GM12878 (cell line): ENCODE data around the gene KTI12. TPM values are rescaled to one million over a fixed set of nuclear protein-coding genes. Genes with fewer than 3 reads are reported as not detected.

Experiments
- ATAC-seq: fragments of 200-7000 bp; cut with Tn5 transposase; 3 replicates; pipeline ENCODE4 v1.9.1; 2020; ENCODE audit warnings: mild to moderate bottlenecking, moderate library complexity
- BruUV-seq: library from RNA; stranded (reverse); fragments of 400-500 nt; replicated peaks from 2 replicates; lab custom pipeline; 2021; lab: Mats Ljungman, UMichigan
- CTCF ChIA-PET: fragments of 300-600 bp; sonication (Branson Sonifier 250); formaldehyde crosslinking; extraction: SDS; loops from one replicate; lab custom pipeline; 2021; ENCODE audit warnings: inconsistent platforms; lab: Yijun Ruan, JAX
- POLR2A ChIA-PET: fragments of 350-600 bp; formaldehyde crosslinking; extraction: SDS; loops from one replicate; lab custom pipeline; 2021; ENCODE audit warnings: inconsistent platforms; lab: Charles Lee
- RAD21 ChIA-PET: fragments of 300-600 bp; sonication (Branson Sonifier 250); formaldehyde crosslinking; loops from one replicate; lab custom pipeline; 2023; ENCODE audit warnings: antibody characterized with exemption; ENCODE audit not compliant: unreplicated experiment; lab: Charles Lee
- SMC1A ChIA-PET: fragments of 300-600 bp; sonication (Branson Sonifier 250); formaldehyde crosslinking; loops from one replicate; lab custom pipeline; 2023; ENCODE audit not compliant: unreplicated experiment, uncharacterized antibody; lab: Charles Lee
- DNase-seq: peaks from one replicate; pipeline ENCODE4 v3.0.0-alpha.2; 2011; ENCODE audit warnings: low read depth, low spot score
- FAIRE-seq: peaks from 3 replicates; lab custom pipeline; 2011; peaks lifted over from hg19 to GRCh38; lab: Jason Lieb, UNC
- H2AFZ ChIP-seq: 2 replicates; pipeline ENCODE4 v1.6.0; 2011; ENCODE audit warnings: low read depth, low read length, control low read depth; ENCODE audit not compliant: control insufficient read depth
- H3K27ac ChIP-seq: 2 replicates; pipeline ENCODE4 v1.5.1; 2011; ENCODE audit warnings: control low read depth; ENCODE audit not compliant: control insufficient read depth, insufficient read depth
- H3K27me3 ChIP-seq, 2 experiments: replicated peaks in 1 of 2; 2 replicates each; pipeline versions ENCODE4 v1.6.0 to v1.6.1; 2011; ENCODE audit warnings: low read length in 1 of 2; ENCODE audit not compliant: control insufficient read depth in 2 of 2, insufficient read depth in 2 of 2
- H3K36me3 ChIP-seq, 2 experiments: 2 replicates each; pipeline ENCODE4 v1.5.1; 2011; ENCODE audit warnings: low read length in 1 of 2; ENCODE audit not compliant: control insufficient read depth in 2 of 2, insufficient read depth in 2 of 2
- H3K4me1 ChIP-seq: 2 replicates; pipeline ENCODE4 v1.6.1; 2011; ENCODE audit warnings: mild to moderate bottlenecking, low read length, moderate library complexity, mixed read lengths; ENCODE audit not compliant: control insufficient read depth, insufficient read depth
- H3K4me2 ChIP-seq: 2 replicates; pipeline ENCODE4 v1.6.0; 2011; ENCODE audit warnings: control low read depth; ENCODE audit not compliant: control insufficient read depth, insufficient read depth
- H3K4me3 ChIP-seq: fragments of 200-600 bp; sonication (generic); 2 replicates; pipeline ENCODE4 v1.5.1; 2016
- H3K79me2 ChIP-seq: 2 replicates; pipeline ENCODE4 v1.6.0; 2011; ENCODE audit warnings: low read length; ENCODE audit not compliant: control insufficient read depth, insufficient read depth
- H3K9ac ChIP-seq: 2 replicates; pipeline ENCODE4 v1.8.0; 2011; ENCODE audit warnings: low read length, control low read depth, mixed read lengths; ENCODE audit not compliant: control insufficient read depth, insufficient read depth
- H3K9me3 ChIP-seq: replicated peaks from 3 replicates; pipeline ENCODE4 v1.5.1; 2011; ENCODE audit warnings: mild to moderate bottlenecking, low read length; ENCODE audit not compliant: control insufficient read depth, insufficient read depth
- H4K20me1 ChIP-seq: 2 replicates; pipeline ENCODE4 v1.6.0; 2011; ENCODE audit not compliant: control insufficient read depth, insufficient read depth
- CEBPB ChIP-seq, 2 experiments: fragments of 150-350 bp in 1 of 2; IDR thresholded peaks; 2 replicates each; pipeline ENCODE4 v1.6.1; 2012 to 2014; ENCODE audit warnings: low read depth in 2 of 2, low read length in 2 of 2, borderline replicate concordance in 1 of 2, inconsistent platforms in 1 of 2
- CEBPZ ChIP-seq: fragments of 150-350 bp; IDR thresholded peaks from 2 replicates; pipeline ENCODE4 v1.6.1; 2016; ENCODE audit warnings: low read depth, low read length
- CREB1 ChIP-seq: IDR thresholded peaks from 2 replicates; pipeline ENCODE4 v1.6.1; 2012; ENCODE audit warnings: low read depth, mild to moderate bottlenecking, inconsistent platforms
- MTA3 ChIP-seq: IDR thresholded peaks from 2 replicates; pipeline ENCODE4 v1.6.1; 2012; ENCODE audit warnings: low read length, inconsistent platforms, borderline replicate concordance
- NR2C1 ChIP-seq: fragments of 450-650 bp; IDR thresholded peaks from 2 replicates; pipeline ENCODE4 v1.6.1; 2017; ENCODE audit warnings: antibody characterized with exemption, mild to moderate bottlenecking, moderate library complexity
- PKNOX1 ChIP-seq: fragments of 450-650 bp; IDR thresholded peaks from 2 replicates; pipeline ENCODE4 v1.6.1; 2016; ENCODE audit warnings: mild to moderate bottlenecking
- TCF12 ChIP-seq: IDR thresholded peaks from 2 replicates; pipeline ENCODE4 v1.6.1; 2011; ENCODE audit warnings: low read depth, mild to moderate bottlenecking, low read length
- USF2 ChIP-seq: IDR thresholded peaks from 2 replicates; pipeline ENCODE4 v1.6.1; 2011; ENCODE audit warnings: low read depth, low read length, improper control_type of control experiment, borderline replicate concordance
- ZNF24 ChIP-seq: fragments of 450-650 bp; IDR thresholded peaks from 2 replicates; pipeline ENCODE4 v1.6.1; 2017; ENCODE audit warnings: antibody characterized with exemption, mild to moderate bottlenecking
- WGBS: methylation state at CpG from one replicate; pipeline ENCODE4 v1.1.6; 2016; ENCODE audit warnings: low lambda C conversion rate; ENCODE audit not compliant: insufficient replicate concordance, insufficient coverage; ENCODE audit errors: missing lambda C conversion rate; 5-methylcytosine and 5-hydroxymethylcytosine counted together
- in situ Hi-C: fragments of 300-500 bp; cut with MboI; formaldehyde crosslinking; loops from 9 replicates; pipeline ENCODE4 v1.14.3; 2018; ENCODE audit warnings: mixed read lengths
- intact Hi-C: fragments of 100-400 bp; cut with micrococcal nuclease; formaldehyde crosslinking; loops from one replicate; pipeline ENCODE4 v1.14.2; 2022; ENCODE audit not compliant: unreplicated experiment
- polyA plus RNA-seq, 11 experiments: library from polyadenylated mRNA; depleted of rRNA in 4 of 11; unstranded in 6 of 11; stranded (reverse) in 5 of 11; fragments of >200 nt; fragmentation: Nextera tagmentation in 4 of 11; fragmentation: Illumina TruSeq in 1 of 11; extraction: Ambion mirVana in 4 of 11; extraction: Trizol in 1 of 11; gene quantifications; 1 replicate in 1 of 11; 2 replicates in 10 of 11; pipeline versions ENCODE4 v1.2.1 to v1.2.3, GENCODE V29; 2011 to 2016; ENCODE audit warnings: inconsistent platforms in 2 of 11, missing spikeins in 2 of 11, low read depth in 1 of 11
- total RNA-seq, 4 experiments: library from RNA; depleted of rRNA in 3 of 4; stranded (reverse); fragments of >200 nt in 3 of 4; fragmentation: Illumina TruSeq in 1 of 4; extraction: Trizol in 1 of 4; gene quantifications; 2 replicates each; pipeline versions ENCODE4 v1.2.1 to v1.2.3, GENCODE V29; 2013 to 2021

The KTI12 gene
- total and polyA plus RNA-seq, 10 of the 15 experiments (the other 5 are each of a cell fraction or from before 2014, with no cell fraction given) = 2.7 to 32.4 (median 17.6) TPM

- no TSS peak for BruUV-seq
- intact Hi-C loops = no loop called here
Measured at GRCh38 chr1:52037402-52037814, 3.8 kb upstream of the KTI12 start.

More at GRCh38 chr1:52037402-52037814, 3.8 kb upstream of the KTI12 start:
- H3K27me3 ChIP-seq = no peaks in the 10 kb centered on the region
- peaks cover 4% of the 10 kb centered on the region; the same call in 1 of the 2 replicates for H3K4me1 ChIP-seq
- 97% methylated on average over 5 of the region's 5 CpGs for WGBS
- peaks cover 15% of the 10 kb centered on the region for H3K79me2 ChIP-seq
- RAD21 ChIA-PET = no interaction called here
- TF ChIP-seq ZNF24 (no peak), CREB1 (no peak), MTA3 (no peak), CEBPZ (no peak), NR2C1 (no peak), USF2 (no peak), CEBPB (IDR thresholded peaks at IDR 0.05; ENCODE audit: borderline replicate concordance in 1 of 2, low read depth in 2 of 2, low read length in 2 of 2) (no peak), TCF12 (no peak), PKNOX1 (no peak)
- no peak overlapping the region for H3K27ac ChIP-seq
- in situ Hi-C loops = no loop called here
- no peak overlapping the region for H3K9ac ChIP-seq
- no peak overlapping the region for H2AFZ ChIP-seq
- H3K9me3 ChIP-seq = no peaks in the 10 kb centered on the region
- no peaks in the 10 kb centered on the region for H4K20me1 ChIP-seq
- DNase-seq = no peak
- ATAC-seq = no peak
- CTCF ChIA-PET = interaction anchor here (1.1 kb wide), 1 partner anchor 17 kb away, joined by 3 read pairs; no protein-coding TSS in a partner anchor
- peaks cover 0 to 17% of the 10 kb centered on the region in 2 experiments; a peak in 3 of 4 replicates for H3K36me3 ChIP-seq
- FAIRE-seq = no peak
- SMC1A ChIA-PET = no interaction called here
- POLR2A ChIA-PET = no interaction called here
- no peak overlapping the region for H3K4me2 ChIP-seq
- no peak overlapping the region for H3K4me3 ChIP-seq
